Activated T-helper 2 cell treated with anti-CD3 and anti-CD28 coated beads, Interferon-gamma antibody, Interleukin-2, Interleukin-4, amounts not matched to agents 10 μg/mL and 5 μg/mL and 100 μg/mL, durations not matched to agents 14 hours and 24 hours and 36 hours (primary cell): ENCODE results near the gene ZC2HC1C. TPM values are rescaled to one million over a fixed set of nuclear protein-coding genes. Genes with fewer than 3 reads are reported as not detected.

Experiments
- total RNA-seq: library from RNA; stranded (reverse); gene quantifications from 2 replicates; pipeline ENCODE4 v1.2.3, GENCODE V29; 2022

ZC2HC1C gene
- total RNA-seq, 1 donor from 2014 or later: 1.5 TPM

Other genes starting within 250 kb of the ZC2HC1C start
- 0.05 and 0.34 TPM in 2 replicates for gene PROX2, start 193.5 kb upstream of the ZC2HC1C start, total RNA-seq
- gene DLST, start 187.7 kb upstream of the ZC2HC1C start, total RNA-seq: 102 and 103 TPM in 2 replicates
- 10.8 and 12.0 TPM in 2 replicates for gene RPS6KL1, start 146.4 kb upstream of the ZC2HC1C start, total RNA-seq
- 0.34 and 0.39 TPM in 2 replicates for gene PGF, start 114.0 kb upstream of the ZC2HC1C start, total RNA-seq
- 46.4 and 50.4 TPM in 2 replicates for gene EIF2B2, start 66.7 kb upstream of the ZC2HC1C start, total RNA-seq
- 28.2 and 28.3 TPM in 2 replicates for gene MLH3, start 18.2 kb upstream of the ZC2HC1C start, total RNA-seq
- 42.8 and 43.5 TPM in 2 replicates for gene ACYP1, start 5.6 kb upstream of the ZC2HC1C start, total RNA-seq
- gene NEK9, start 57.4 kb downstream of the ZC2HC1C start, total RNA-seq: 58.1 and 69.8 TPM in 2 replicates
- 231 and 248 TPM in 2 replicates for gene TMED10, start 107.0 kb downstream of the ZC2HC1C start, total RNA-seq
- gene FOS, start 209.2 kb downstream of the ZC2HC1C start, total RNA-seq: 24.7 and 27.8 TPM in 2 replicates